ENCODE results near the gene PLN.

The PLN gene

GRCh38 chr6:118506071-118506638 is 41.9 kb upstream of the PLN start:
- Histone ChIP-seq H3K36me3 (ENCODE audit: control insufficient read depth in 2 of 2, insufficient read depth in 1 of 2, low read length in 2 of 2) (peaks cover 0 to 9% of the 10 kb centered on the region in 2 experiments; a peak in 2 of 3 replicates), H3K9me3 (ENCODE audit: control insufficient read depth, insufficient read depth, low read depth, low read length) (no peaks in the 10 kb centered on the region), H3K4me3 (ENCODE audit: low read depth, low read length) (no peak overlapping the region), H3K4me1 (ENCODE audit: control insufficient read depth, insufficient read depth, low read length) (no peaks in the 10 kb centered on the region), H3K27ac (ENCODE audit: extremely low read depth, low read depth, low read length) (no peak overlapping the region)
- ChIA-PET CTCF (interaction anchor here (1.0 to 1.6 kb wide), 2 partner anchors 22 to 222 kb away, joined by 3 to 4 read pairs; no protein-coding TSS in a partner anchor), POLR2A (no interaction called here)
- TF ChIP-seq RBAK (tag by site-specific recombination; IDR thresholded peaks at IDR 0.05) = no peak

DNA sequence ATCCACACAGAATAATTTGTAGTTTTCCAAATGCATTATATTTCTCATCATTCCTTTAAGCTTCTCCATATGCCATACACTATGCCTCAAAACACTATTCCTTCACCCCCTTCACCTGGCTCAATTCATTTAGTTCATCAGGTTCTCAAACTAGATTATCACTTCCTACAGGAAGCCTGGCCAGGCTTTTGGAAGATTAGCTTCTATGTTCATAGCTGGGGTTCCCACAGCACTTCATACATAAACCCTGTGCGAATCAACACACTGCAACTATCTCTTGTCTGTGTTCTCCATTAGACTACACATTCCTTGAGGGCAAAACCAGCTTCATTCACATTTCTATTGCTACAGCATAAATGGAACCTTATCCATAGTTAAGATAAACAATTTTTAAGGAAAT is 40.5 kb upstream of the PLN start:
- TF ChIP-seq ZNF292 (tag by site-specific recombination; IDR thresholded peaks at IDR 0.05; ENCODE audit: borderline replicate concordance, low read depth) (no peak), ZNF76 (tag by site-specific recombination; IDR thresholded peaks at IDR 0.05; ENCODE audit: borderline replicate concordance, low read depth) (no peak), BCL11A (tag by site-specific recombination; IDR thresholded peaks at IDR 0.05; ENCODE audit: low read depth) (no peak), ZNF596 (tag by site-specific recombination; IDR thresholded peaks at IDR 0.05) (no peak), ZBTB11 (tag by site-specific recombination; conservative IDR thresholded peaks at IDR 0.05; ENCODE audit: low read depth) (no peak), ZNF473 (tag by site-specific recombination; IDR thresholded peaks at IDR 0.05) (no peak), ZNF555 (tag by site-specific recombination; conservative IDR thresholded peaks at IDR 0.05) (no peak), ZNF157 (tag by site-specific recombination; IDR thresholded peaks at IDR 0.05) (no peak), ZSCAN23 (tag by site-specific recombination; IDR thresholded peaks at IDR 0.05) (no peak), ZNF664 (tag by site-specific recombination; IDR thresholded peaks at IDR 0.05) (no peak), ZNF639 (tag by site-specific recombination; IDR thresholded peaks at IDR 0.05) (no peak), ZNF16 (tag by site-specific recombination; IDR thresholded peaks at IDR 0.05; ENCODE audit: low read depth) (no peak), ZNF48 (tag by site-specific recombination; IDR thresholded peaks at IDR 0.05) (no peak), ZNF311 (tag by site-specific recombination; IDR thresholded peaks at IDR 0.05; ENCODE audit: borderline replicate concordance) (no peak)
- TF ChIP-seq, protein P1, sequence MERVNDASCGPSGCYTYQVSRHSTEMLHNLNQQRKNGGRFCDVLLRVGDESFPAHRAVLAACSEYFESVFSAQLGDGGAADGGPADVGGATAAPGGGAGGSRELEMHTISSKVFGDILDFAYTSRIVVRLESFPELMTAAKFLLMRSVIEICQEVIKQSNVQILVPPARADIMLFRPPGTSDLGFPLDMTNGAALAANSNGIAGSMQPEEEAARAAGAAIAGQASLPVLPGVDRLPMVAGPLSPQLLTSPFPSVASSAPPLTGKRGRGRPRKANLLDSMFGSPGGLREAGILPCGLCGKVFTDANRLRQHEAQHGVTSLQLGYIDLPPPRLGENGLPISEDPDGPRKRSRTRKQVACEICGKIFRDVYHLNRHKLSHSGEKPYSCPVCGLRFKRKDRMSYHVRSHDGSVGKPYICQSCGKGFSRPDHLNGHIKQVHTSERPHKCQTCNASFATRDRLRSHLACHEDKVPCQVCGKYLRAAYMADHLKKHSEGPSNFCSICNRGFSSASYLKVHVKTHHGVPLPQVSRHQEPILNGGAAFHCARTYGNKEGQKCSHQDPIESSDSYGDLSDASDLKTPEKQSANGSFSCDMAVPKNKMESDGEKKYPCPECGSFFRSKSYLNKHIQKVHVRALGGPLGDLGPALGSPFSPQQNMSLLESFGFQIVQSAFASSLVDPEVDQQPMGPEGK (tag by site-specific recombination; IDR thresholded peaks at IDR 0.05) = no peak
- ChIA-PET CTCF (interaction anchor here (0.6 to 1.6 kb wide), 6 partner anchors 23 to 223 kb away, joined by 3 to 5 read pairs (median 3); no protein-coding TSS in a partner anchor), POLR2A (no interaction called here)
- H3K4me1 ChIP-seq (ENCODE audit: control insufficient read depth, insufficient read depth, low read length) = no peaks in the 10 kb centered on the region
- no peak overlapping the region for H3K27ac ChIP-seq (ENCODE audit: extremely low read depth, low read depth, low read length)
- H3K36me3 ChIP-seq (ENCODE audit: control insufficient read depth in 2 of 2, insufficient read depth in 1 of 2, low read length in 2 of 2) = peaks cover 0 to 7% of the 10 kb centered on the region in 2 experiments; a peak in 2 of 3 replicates
- H3K4me3 ChIP-seq (ENCODE audit: low read depth, low read length) = no peak overlapping the region
- H3K9me3 ChIP-seq (ENCODE audit: control insufficient read depth, insufficient read depth, low read depth, low read length) = no peaks in the 10 kb centered on the region
